ENCODE results near the gene SOBP. TPM values are rescaled to one million over a fixed set of nuclear protein-coding genes. Genes with fewer than 3 reads are reported as not detected.
"Not testable (repeated sequence)": the region's sequence is repeated elsewhere in the genome, so short reads cannot be mapped to it uniquely, and the experiment has no call there.

Gene SOBP
- total RNA-seq, 2 experiments from 2014 or later = 1.0 to 1.2 TPM

DNA sequence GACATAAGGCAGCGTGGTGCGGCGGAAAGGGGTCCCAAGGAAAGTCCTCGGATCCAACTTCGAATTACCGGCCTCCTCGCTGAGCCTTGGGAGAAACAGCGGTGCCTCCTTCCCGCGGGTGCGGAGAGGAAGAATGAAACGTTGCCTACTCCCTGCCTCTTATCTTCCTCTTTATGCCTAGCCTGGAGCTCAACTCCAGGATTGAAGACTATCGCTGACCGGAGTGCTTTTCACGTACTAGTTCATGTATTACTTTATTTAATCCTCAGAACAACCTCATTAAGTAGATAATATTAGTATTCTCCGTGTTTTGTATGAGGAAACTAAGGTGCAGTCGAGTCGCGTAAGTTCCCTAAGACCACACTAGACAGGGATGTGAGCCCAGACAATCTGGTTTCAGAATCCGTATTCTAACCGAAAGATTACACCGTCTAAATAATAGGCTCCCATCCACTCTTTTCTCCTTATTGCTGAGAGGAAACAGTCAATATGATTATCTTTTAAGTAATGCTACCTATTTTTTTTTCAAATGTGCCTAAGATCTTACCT, 29.8 kb upstream of the SOBP start:
- no peak for DNase-seq
- Mint-ChIP-seq H3K36me3 (ENCODE audit: low read depth) (peaks cover 6% of the 10 kb centered on the region), H3K4me1 (ENCODE audit: low read depth) (peaks cover 20% of the 10 kb centered on the region), H3K4me3 (peak overlapping the region; percentile 95), H3K27ac (peak overlapping the region; percentile 95), H3K9me3 (ENCODE audit: insufficient read depth) (no peaks in the 10 kb centered on the region), H3K27me3 (ENCODE audit: low read depth) (peaks cover 2% of the 10 kb centered on the region)
- CTCF ChIA-PET = interaction anchor here (0.6 to 3.4 kb wide), 12 partner anchors 12 to 795 kb away, joined by 3 to 30 read pairs (median 4); no protein-coding TSS in a partner anchor
- ATAC-seq = no peak
- POLR2A ChIA-PET = interaction anchor here (0.8 to 1.8 kb wide), 16 partner anchors 8 to 363 kb away, joined by 3 to 26 read pairs (median 4); partner anchors contain the start of genes SCML4 and SOBP

DNA sequence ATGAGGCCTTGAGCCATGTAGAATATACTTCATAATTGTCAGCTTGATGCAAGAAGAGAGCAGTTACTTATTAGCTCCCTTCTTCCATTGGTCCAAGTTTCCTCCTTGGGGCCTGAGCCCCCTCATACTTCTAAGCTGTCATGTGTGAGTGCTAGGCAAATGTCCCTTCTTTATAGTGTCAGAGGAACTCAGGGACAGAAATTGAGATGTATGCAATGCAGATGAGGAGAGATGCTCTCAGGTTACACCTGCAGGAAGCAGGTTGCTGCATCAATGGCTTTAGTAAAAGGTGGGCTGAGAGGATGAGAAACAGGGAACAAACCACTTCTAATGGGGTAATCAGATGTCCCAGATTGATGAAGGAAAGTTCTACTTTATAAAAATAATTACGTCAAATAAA, 23.9 kb upstream of the SOBP start:
- H3K4me3 Mint-ChIP-seq = no peak overlapping the region
- DNase-seq = no peak
- ChIA-PET CTCF (interaction anchor here (1.4 kb wide), 1 partner anchor 12 kb away, joined by 4 read pairs; no protein-coding TSS in a partner anchor), POLR2A (no interaction called here)
- ATAC-seq = no peak
- H3K36me3 Mint-ChIP-seq (ENCODE audit: low read depth) = no peaks in the 10 kb centered on the region
- H3K27ac Mint-ChIP-seq = no peak overlapping the region
- no peaks in the 10 kb centered on the region for H3K4me1 Mint-ChIP-seq (ENCODE audit: low read depth)
- no peaks in the 10 kb centered on the region for H3K9me3 Mint-ChIP-seq (ENCODE audit: insufficient read depth)
- H3K27me3 Mint-ChIP-seq (ENCODE audit: low read depth) = peaks cover 23% of the 10 kb centered on the region

DNA sequence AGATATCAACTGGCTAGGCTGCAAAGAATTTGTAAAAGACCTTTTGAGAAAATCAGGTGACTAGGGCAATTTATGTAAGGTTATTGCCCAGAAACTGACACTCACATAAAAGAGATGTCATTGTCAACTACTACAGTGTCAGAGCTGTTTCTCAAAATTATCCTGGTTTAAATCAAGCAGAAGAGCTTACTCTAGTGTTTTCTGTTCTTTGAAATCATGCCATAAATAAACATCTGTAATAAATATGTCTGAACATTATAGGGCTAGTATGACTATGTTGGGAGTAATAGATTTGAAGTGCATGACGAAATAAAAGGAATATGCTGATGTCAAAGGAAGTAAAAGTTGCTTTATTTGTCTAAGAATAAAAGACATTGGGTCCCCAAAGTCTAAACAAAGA, 19.6 kb upstream of the SOBP start:
- Mint-ChIP-seq H3K27me3 (ENCODE audit: low read depth) (peaks cover 43% of the 10 kb centered on the region), H3K27ac (no peak overlapping the region), H3K9me3 (ENCODE audit: insufficient read depth) (no peaks in the 10 kb centered on the region), H3K4me3 (no peak overlapping the region), H3K4me1 (ENCODE audit: low read depth) (no peaks in the 10 kb centered on the region), H3K36me3 (ENCODE audit: low read depth) (no peaks in the 10 kb centered on the region)
- no peak for ATAC-seq
- ChIA-PET POLR2A (interaction anchor here (0.6 kb wide), 1 partner anchor 11 kb away, joined by 4 read pairs; the partner anchor contains the start of gene PDSS2), CTCF (no interaction called here)
- DNase-seq = no peak

DNA sequence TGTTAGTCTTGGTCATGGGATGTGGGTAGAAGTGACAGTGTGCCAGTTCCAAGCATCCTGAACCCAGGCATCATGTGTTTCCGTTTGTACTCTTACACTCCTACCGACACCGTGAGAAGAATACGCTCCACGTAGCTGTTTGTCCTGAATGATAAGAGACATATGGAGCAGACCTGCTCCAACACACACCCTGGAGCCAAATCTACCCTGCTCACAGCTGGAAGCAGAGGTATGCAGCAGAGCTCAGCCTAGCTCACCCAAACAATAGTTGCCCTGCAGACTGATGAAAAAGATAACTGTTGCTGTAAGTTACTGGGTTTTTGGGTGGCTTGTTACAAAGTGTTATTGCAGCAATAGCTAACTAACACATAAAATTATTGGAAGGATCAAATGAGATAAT, 16.3 kb upstream of the SOBP start:
- no peaks in the 10 kb centered on the region for H3K36me3 Mint-ChIP-seq (ENCODE audit: low read depth)
- peaks cover 36% of the 10 kb centered on the region for H3K27me3 Mint-ChIP-seq (ENCODE audit: low read depth)
- ATAC-seq (no peak), DNase-seq (no peak)
- no peaks in the 10 kb centered on the region for H3K4me1 Mint-ChIP-seq (ENCODE audit: low read depth)
- ChIA-PET CTCF (interaction anchor here (1.3 kb wide), 1 partner anchor 155 kb away, joined by 3 read pairs; no protein-coding TSS in a partner anchor), POLR2A (interaction anchor here (0.6 to 0.8 kb wide), 2 partner anchors 9 to 10 kb away, joined by 3 to 5 read pairs; no protein-coding TSS in a partner anchor)
- no peak overlapping the region for H3K27ac Mint-ChIP-seq
- no peak overlapping the region for H3K4me3 Mint-ChIP-seq
- H3K9me3 Mint-ChIP-seq (ENCODE audit: insufficient read depth) = no peaks in the 10 kb centered on the region

- ATAC-seq; DNase-seq; H3K36me3 Mint-ChIP-seq (ENCODE audit: low read depth); POLR2A ChIA-PET; H3K27ac Mint-ChIP-seq; H3K4me1 Mint-ChIP-seq (ENCODE audit: low read depth); CTCF ChIA-PET; H3K4me3 Mint-ChIP-seq; H3K9me3 Mint-ChIP-seq (ENCODE audit: insufficient read depth): not testable (repeated sequence)
- H3K27me3 Mint-ChIP-seq (ENCODE audit: low read depth) = peaks cover 41% of the 10 kb centered on the region
These were observed 14.6 kb upstream of the SOBP start for GRCh38 chr6:107475360-107475759.

- H3K27me3 Mint-ChIP-seq (ENCODE audit: low read depth) = peaks cover 41% of the 10 kb centered on the region
- H3K27ac Mint-ChIP-seq; ATAC-seq; DNase-seq; H3K36me3 Mint-ChIP-seq (ENCODE audit: low read depth); H3K4me1 Mint-ChIP-seq (ENCODE audit: low read depth); CTCF ChIA-PET; H3K9me3 Mint-ChIP-seq (ENCODE audit: insufficient read depth); POLR2A ChIA-PET; H3K4me3 Mint-ChIP-seq: not testable (repeated sequence)
These were observed 14.1 kb upstream of the SOBP start for GRCh38 chr6:107475826-107476225.

- no peak for DNase-seq
- no peak for ATAC-seq
- no peaks in the 10 kb centered on the region for H3K4me1 Mint-ChIP-seq (ENCODE audit: low read depth)
These were observed 10.7 kb upstream of the SOBP start for GRCh38 chr6:107479089-107479690.

GRCh38 chr6:107485157-107485556, 4.8 kb upstream of the SOBP start:
- ChIA-PET CTCF (interaction anchor here (1.8 kb wide), 1 partner anchor 8 kb away, joined by 7 read pairs; no protein-coding TSS in a partner anchor), POLR2A (interaction anchor here (2.7 kb wide), 1 partner anchor 25 kb away, joined by 10 read pairs; the partner anchor contains the start of gene PDSS2)
- no peak overlapping the region for H3K4me3 Mint-ChIP-seq
- no peak for DNase-seq
- ATAC-seq = no peak
- peaks cover 13% of the 10 kb centered on the region for H3K4me1 Mint-ChIP-seq (ENCODE audit: low read depth)
- no peaks in the 10 kb centered on the region for H3K36me3 Mint-ChIP-seq (ENCODE audit: low read depth)
- no peaks in the 10 kb centered on the region for H3K9me3 Mint-ChIP-seq (ENCODE audit: insufficient read depth)
- no peak overlapping the region for H3K27ac Mint-ChIP-seq
- H3K27me3 Mint-ChIP-seq (ENCODE audit: low read depth) = peaks cover 56% of the 10 kb centered on the region

More at GRCh38 chr6:107479089-107479690, 10.7 kb upstream of the SOBP start:
- no peaks in the 10 kb centered on the region for H3K9me3 Mint-ChIP-seq (ENCODE audit: insufficient read depth)
- ChIA-PET POLR2A (no interaction called here), CTCF (interaction anchor here (0.8 kb wide), 1 partner anchor 149 kb away, joined by 4 read pairs; no protein-coding TSS in a partner anchor)
- no peak overlapping the region for H3K4me3 Mint-ChIP-seq
- H3K36me3 Mint-ChIP-seq (ENCODE audit: low read depth) = no peaks in the 10 kb centered on the region
- H3K27me3 Mint-ChIP-seq (ENCODE audit: low read depth) = peaks cover 44% of the 10 kb centered on the region
- H3K27ac Mint-ChIP-seq = no peak overlapping the region

GRCh38 chr6:107488174-107488874, 1.6 kb upstream of the SOBP start:
- no peak for DNase-seq
- no peak overlapping the region for H3K27ac Mint-ChIP-seq
- peaks cover 58% of the 10 kb centered on the region for H3K27me3 Mint-ChIP-seq (ENCODE audit: low read depth)
- H3K4me3 Mint-ChIP-seq = peak overlapping the region; percentile 78
- H3K36me3 Mint-ChIP-seq (ENCODE audit: low read depth) = no peaks in the 10 kb centered on the region
- no peaks in the 10 kb centered on the region for H3K9me3 Mint-ChIP-seq (ENCODE audit: insufficient read depth)
- no peak for ATAC-seq
- ChIA-PET POLR2A (interaction anchor here (0.6 to 1.7 kb wide), 3 partner anchors 30 to 168 kb away, joined by 3 to 4 read pairs (median 3); no protein-coding TSS in a partner anchor), CTCF (interaction anchor here (1.2 to 2.1 kb wide), 4 partner anchors 21 to 170 kb away, joined by 4 to 6 read pairs (median 4); partner anchors contain the start of gene PDSS2)
- peaks cover 28% of the 10 kb centered on the region for H3K4me1 Mint-ChIP-seq (ENCODE audit: low read depth)

DNA sequence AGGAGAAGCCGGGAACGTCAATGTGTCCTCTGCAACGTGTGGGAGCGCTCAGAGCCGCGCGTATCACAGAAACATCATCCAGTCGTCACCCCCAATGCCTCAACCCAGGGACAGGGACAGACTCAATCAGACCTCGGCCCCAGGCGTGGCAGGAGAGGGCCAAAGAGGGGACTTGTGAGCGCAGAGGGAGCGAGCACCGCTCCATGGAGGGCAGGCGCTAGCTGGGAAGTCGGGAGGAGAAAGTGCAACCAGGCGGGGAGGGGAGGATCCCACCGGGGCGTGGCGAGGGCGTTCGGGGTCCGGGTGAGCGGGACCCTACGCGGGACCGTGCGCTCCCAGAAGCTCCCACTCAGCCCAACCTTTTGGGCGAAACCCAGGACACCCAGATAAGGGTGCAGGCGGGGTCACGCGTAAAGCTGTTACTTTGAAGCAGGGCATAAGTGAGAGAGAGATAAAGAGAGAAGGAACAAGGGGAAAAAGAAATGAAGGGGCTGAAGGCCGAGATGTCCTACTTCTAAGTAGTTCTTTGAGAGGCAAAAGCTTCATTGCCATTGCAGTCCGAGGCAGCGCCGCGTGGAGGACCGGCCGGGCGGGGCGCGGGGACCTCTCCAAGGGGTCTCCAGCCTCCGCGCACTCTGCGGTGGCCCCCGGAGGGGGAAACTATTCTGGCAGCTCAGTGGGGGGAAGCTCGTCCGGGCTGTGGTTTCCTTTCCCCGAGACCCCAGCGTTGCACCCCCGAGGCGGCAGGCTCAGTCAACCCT, 862 bp upstream of the SOBP start:
- DNase-seq = peak; percentile 23
- peak overlapping the region; percentile 78 for H3K4me3 Mint-ChIP-seq
- peak; percentile 13 for ATAC-seq
- peak overlapping the region; percentile 47 for H3K27ac Mint-ChIP-seq
- no peaks in the 10 kb centered on the region for H3K9me3 Mint-ChIP-seq (ENCODE audit: insufficient read depth)
- H3K36me3 Mint-ChIP-seq (ENCODE audit: low read depth) = no peaks in the 10 kb centered on the region
- CTCF ChIA-PET = interaction anchor here (0.6 to 2.1 kb wide), 9 partner anchors 8 to 185 kb away, joined by 3 to 7 read pairs (median 4); no protein-coding TSS in a partner anchor
- peaks cover 28% of the 10 kb centered on the region for H3K4me1 Mint-ChIP-seq (ENCODE audit: low read depth)
- H3K27me3 Mint-ChIP-seq (ENCODE audit: low read depth) = peaks cover 56% of the 10 kb centered on the region
- POLR2A ChIA-PET = interaction anchor here (0.6 to 1.9 kb wide), 3 partner anchors 29 to 168 kb away, joined by 3 to 6 read pairs (median 4); partner anchors contain the start of gene PDSS2

- H3K27me3 Mint-ChIP-seq (ENCODE audit: low read depth) = peaks cover 57% of the 10 kb centered on the region
- H3K9me3 Mint-ChIP-seq (ENCODE audit: insufficient read depth) = no peaks in the 10 kb centered on the region
- H3K36me3 Mint-ChIP-seq (ENCODE audit: low read depth) = no peaks in the 10 kb centered on the region
- ChIA-PET CTCF (interaction anchor here (1.5 to 4.8 kb wide), 4 partner anchors 162 to 184 kb away, joined by 3 to 19 read pairs (median 8); no protein-coding TSS in a partner anchor), POLR2A (interaction anchor here (1.9 kb wide), 1 partner anchor 31 kb away, joined by 6 read pairs; the partner anchor contains the start of gene PDSS2)
- peak overlapping the region; percentile 81 for H3K4me3 Mint-ChIP-seq
- ATAC-seq (peak; percentile 17), DNase-seq (no peak)
- peaks cover 28% of the 10 kb centered on the region for H3K4me1 Mint-ChIP-seq (ENCODE audit: low read depth)
- H3K27ac Mint-ChIP-seq = peak overlapping the region; percentile 64
These were observed 735 bp downstream of the SOBP start for GRCh38 chr6:107490566-107491137.

All from activated CD8-positive, alpha-beta T cell treated with anti-CD3 and anti-CD28 coated beads, Interleukin-2, amount 10 ng/mL, durations not matched to agents 7 days and 5 days (primary cell).